K562 (cell line): ENCODE measurements around the gene GMDS.

Experiments used
- KLF1 ChIP-seq: fragments of 450-650 bp; IDR thresholded peaks from 2 replicates; pipeline ENCODE4 v1.6.1; 2016; ENCODE audit warnings: missing genetic modification characterization, missing compliant biosample characterization
- NFIX ChIP-seq: fragments of 250-450 bp; sonication (Bioruptor Pico); IDR thresholded peaks from 2 replicates; pipeline ENCODE4 v1.4.0; 2020; ENCODE audit warnings: low read depth, mild to moderate bottlenecking, moderate library complexity
- RFX1 ChIP-seq: fragments of 450-650 bp; IDR thresholded peaks from 2 replicates; pipeline ENCODE4 v1.6.1; 2016; ENCODE audit warnings: mild to moderate bottlenecking, moderate library complexity
- TAF1 ChIP-seq: IDR thresholded peaks from 2 replicates; pipeline ENCODE4 v1.6.1; 2011; ENCODE audit warnings: mild to moderate bottlenecking, low read length, moderate library complexity; ENCODE audit not compliant: insufficient read depth, control insufficient read depth, severe bottlenecking; ENCODE audit errors: extremely low read depth
- TGIF2 ChIP-seq: sonication (generic); formaldehyde crosslinking; IDR thresholded peaks from 2 replicates; pipeline ENCODE4 v1.8.1; 2022; ENCODE audit warnings: mild to moderate bottlenecking, missing genetic modification reagents, moderate library complexity
- ZNF133 ChIP-seq: fragments of 250-450 bp; sonication (Bioruptor Pico); IDR thresholded peaks from 2 replicates; pipeline ENCODE4 v1.4.0; 2020; ENCODE audit warnings: mild to moderate bottlenecking
- ZNF24 ChIP-seq: fragments of 450-650 bp; IDR thresholded peaks from 2 replicates; pipeline ENCODE4 v1.6.1; 2016

DNA sequence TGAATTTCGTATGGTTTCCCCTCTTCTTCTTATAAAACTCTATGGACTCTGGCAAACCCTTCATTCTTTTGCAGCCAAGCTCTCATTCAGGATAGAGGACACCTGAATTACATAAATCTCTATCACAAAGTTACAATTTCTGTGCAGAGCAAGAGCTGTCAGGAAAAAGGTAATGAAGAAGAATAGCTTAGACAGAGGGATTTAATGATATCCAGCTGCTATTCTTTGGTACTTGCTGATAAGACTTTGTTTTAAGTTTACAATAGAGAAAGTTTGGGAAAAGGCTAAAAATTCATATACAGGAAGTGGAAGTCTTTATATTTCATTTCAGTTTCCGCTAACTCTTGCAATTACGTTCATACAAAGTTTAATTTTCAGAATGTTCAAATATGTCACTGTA, 408.7 kb downstream of the GMDS start:
- no peak for TF ChIP-seq ZNF24
- no peak for TF ChIP-seq NFIX (CRISPR knock-in tag)
- no peak for TF ChIP-seq TGIF2 (CRISPR knock-in tag)
- no peak for TF ChIP-seq KLF1
- no peak for TF ChIP-seq RFX1
- TF ChIP-seq TAF1: no peak
- no peak for TF ChIP-seq ZNF133
